Lower leg skin (tissue), 4 donors: ENCODE measurements around the gene HOXA9. TPM values are rescaled to one million over a fixed set of nuclear protein-coding genes. Genes with fewer than 3 reads are reported as not detected.

ENCODE experiments used
- DNase-seq, 2 donors: peaks; one replicate each; pipeline ENCODE4 v3.0.0-alpha.2; 2019; ENCODE audit warnings: low spot score in 2 of 2
- H3K4me3 ChIP-seq: fragments of 200-600 bp; sonication (generic); 2 replicates; pipeline ENCODE4 v1.5.1; 2017; ENCODE audit warnings: mild to moderate bottlenecking, low read depth; ENCODE audit not compliant: poor library complexity, severe bottlenecking
- CTCF ChIP-seq, 3 donors: fragments of 450-650 bp; IDR thresholded peaks; one replicate each; pipeline ENCODE4 v1.5.1; 2016; ENCODE audit warnings: antibody characterized with exemption in 3 of 3, mild to moderate bottlenecking in 3 of 3, moderate library complexity in 2 of 3
- POLR2A ChIP-seq, 2 donors: fragments of 450-650 bp; IDR thresholded peaks; one replicate each; pipeline ENCODE4 v1.6.1; 2016 to 2017; ENCODE audit warnings: antibody characterized with exemption in 2 of 2, mild to moderate bottlenecking in 1 of 2, moderate library complexity in 1 of 2
- WGBS, 2 donors: methylation state at CpG; one replicate each; pipeline ENCODE4 v1.1.5; 2018; 5-methylcytosine and 5-hydroxymethylcytosine counted together
- intact Hi-C: fragments of 100-400 bp; cut with DNase I; formaldehyde crosslinking; loops from one replicate; pipeline ENCODE4 v1.15.0; 2023; ENCODE audit warnings: low total_unique reads
- total RNA-seq, 4 donors: library from RNA; depleted of rRNA; stranded (reverse); fragments of >200 nt; gene quantifications; one replicate each; pipeline ENCODE4 v1.1.0, GENCODE V29; 2016

HOXA9 gene
- total RNA-seq, 4 donors from 2014 or later: 43.1 to 50.1 (median 46.9) TPM

- no peak for TF ChIP-seq CTCF (IDR thresholded peaks at IDR 0.05)
- TF ChIP-seq POLR2A (IDR thresholded peaks at IDR 0.05): no peak
- H3K4me3 ChIP-seq: peak overlapping the region; percentile 28
- DNase-seq: no peak
- WGBS, 2 donors: 17 to 21% methylated on average over 47 of the region's 50 CpGs
- intact Hi-C loops: loop anchor here (5.0 to 10.0 kb wide), 2 partner anchors 962 to 1310 kb away; partner anchors contain the start of genes CBX3 and HNRNPA2B1
These were observed 1.5 kb upstream of the HOXA9 start for GRCh38 chr7:27166531-27167505.

- intact Hi-C loops: loop anchor here (5.0 to 10.0 kb wide), 2 partner anchors 961 to 1309 kb away; partner anchors contain the start of genes CBX3 and HNRNPA2B1
- TF ChIP-seq CTCF (IDR thresholded peaks at IDR 0.05) (no peak), POLR2A (IDR thresholded peaks at IDR 0.05) (no peak)
- peak overlapping the region; percentile 28 for H3K4me3 ChIP-seq
- DNase-seq: no peak
- WGBS, 2 donors: 13 to 19% methylated on average over 20 to 34 of the region's 46 CpGs
These were observed 726 bp upstream of the HOXA9 start for GRCh38 chr7:27165996-27166530.

GRCh38 chr7:27164367-27165088 lies 809 bp downstream of the HOXA9 start:
- WGBS, 2 donors: 1% methylated on average over 46 to 47 of the region's 47 CpGs
- peak overlapping the region; percentile 54 for H3K4me3 ChIP-seq
- DNase-seq: no peak
- no peak for TF ChIP-seq POLR2A (IDR thresholded peaks at IDR 0.05)
- TF ChIP-seq CTCF (IDR thresholded peaks at IDR 0.05): no peak
- intact Hi-C loops: loop anchor here (5.0 to 10.0 kb wide), 3 partner anchors 797 to 1307 kb away; partner anchors contain the start of genes CBX3 and HNRNPA2B1

GRCh38 chr7:27164045-27164366 lies 1.3 kb downstream of the HOXA9 start:
- peak overlapping the region; percentile 54 for H3K4me3 ChIP-seq

More at GRCh38 chr7:27164045-27164366, 1.3 kb downstream of the HOXA9 start:
- DNase-seq: no peak
- intact Hi-C loops: loop anchor here (5.0 to 10.0 kb wide), 2 partner anchors 797 to 959 kb away; partner anchors contain the start of genes CBX3 and HNRNPA2B1
- 17% methylated on average over 12 of the region's 12 CpGs for WGBS, 2 donors
- TF ChIP-seq CTCF (IDR thresholded peaks at IDR 0.05): no peak
- no peak for TF ChIP-seq POLR2A (IDR thresholded peaks at IDR 0.05)
